Measurements from ENCODE around the gene CASS4. TPM values are rescaled to one million over a fixed set of nuclear protein-coding genes. Genes with fewer than 3 reads are reported as not detected.

The CASS4 gene
- total and polyA plus RNA-seq, 3 donors from 2014 or later: 0.79 to 1.8 (median 0.92) TPM

GRCh38 chr20:56423211-56423610 is 11.2 kb downstream of the CASS4 start:
- Histone ChIP-seq H3K27ac (no peak overlapping the region), H3K9me3 (no peaks in the 10 kb centered on the region), H3K4me3 (no peak overlapping the region), H3K4me1 (peaks cover 8% of the 10 kb centered on the region), H3K36me3 (ENCODE audit: low read depth, missing control alignments) (no peaks in the 10 kb centered on the region), H3K27me3 (no peaks in the 10 kb centered on the region)
- no peak for TF ChIP-seq POLR2A (IDR thresholded peaks at IDR 0.05)
- no peak for TF ChIP-seq CTCF (IDR thresholded peaks at IDR 0.05)
- DNase-seq: no peak
- 88 to 100% methylated on average over 1 of the region's 1 CpG for WGBS, 2 donors
- intact Hi-C loops (cut with DNase I; ENCODE audit: low total_unique reads): no loop called here

GRCh38 chr20:56423886-56424285 is 11.8 kb downstream of the CASS4 start:
- Histone ChIP-seq H3K4me3 (no peak overlapping the region), H3K9me3 (no peaks in the 10 kb centered on the region), H3K4me1 (peaks cover 8% of the 10 kb centered on the region), H3K27ac (no peak overlapping the region), H3K27me3 (no peaks in the 10 kb centered on the region), H3K36me3 (ENCODE audit: low read depth, missing control alignments) (no peaks in the 10 kb centered on the region)
- no peak for TF ChIP-seq POLR2A (IDR thresholded peaks at IDR 0.05)
- no peak for TF ChIP-seq CTCF (IDR thresholded peaks at IDR 0.05)
- intact Hi-C loops (cut with DNase I; ENCODE audit: low total_unique reads): no loop called here
- WGBS, 2 donors: 54 to 66% methylated on average over 1 of the region's 1 CpG
- no peak for DNase-seq

- DNase-seq: no peak
- WGBS, 2 donors: 70 to 82% methylated on average over 1 of the region's 1 CpG
- no peak overlapping the region for H3K4me3 ChIP-seq
- no peak for TF ChIP-seq CTCF (IDR thresholded peaks at IDR 0.05)
- TF ChIP-seq POLR2A (IDR thresholded peaks at IDR 0.05): no peak
- no peaks in the 10 kb centered on the region for H3K27me3 ChIP-seq
- no peaks in the 10 kb centered on the region for H3K9me3 ChIP-seq
- no peaks in the 10 kb centered on the region for H3K36me3 ChIP-seq (ENCODE audit: low read depth, missing control alignments)
- peaks cover 8% of the 10 kb centered on the region for H3K4me1 ChIP-seq
- intact Hi-C loops (cut with DNase I; ENCODE audit: low total_unique reads): no loop called here
- H3K27ac ChIP-seq: no peak overlapping the region
These were observed 12.9 kb downstream of the CASS4 start for GRCh38 chr20:56424931-56425330.

GRCh38 chr20:56426026-56426425 is 14.0 kb downstream of the CASS4 start:
- intact Hi-C loops (cut with DNase I; ENCODE audit: low total_unique reads): no loop called here
- 89% methylated on average over 9 of the region's 9 CpGs for WGBS, 2 donors
- DNase-seq: no peak
- Histone ChIP-seq H3K9me3 (no peaks in the 10 kb centered on the region), H3K36me3 (ENCODE audit: low read depth, missing control alignments) (no peaks in the 10 kb centered on the region), H3K27ac (no peak overlapping the region), H3K4me1 (peaks cover 8% of the 10 kb centered on the region), H3K27me3 (no peaks in the 10 kb centered on the region), H3K4me3 (no peak overlapping the region)
- TF ChIP-seq POLR2A (IDR thresholded peaks at IDR 0.05) (no peak), CTCF (IDR thresholded peaks at IDR 0.05) (no peak)

GRCh38 chr20:56426926-56427325 is 14.9 kb downstream of the CASS4 start:
- TF ChIP-seq CTCF (IDR thresholded peaks at IDR 0.05): no peak
- TF ChIP-seq POLR2A (IDR thresholded peaks at IDR 0.05): no peak
- intact Hi-C loops (cut with DNase I; ENCODE audit: low total_unique reads): no loop called here

More at GRCh38 chr20:56426926-56427325, 14.9 kb downstream of the CASS4 start:
- H3K4me3 ChIP-seq: no peak overlapping the region
- no peaks in the 10 kb centered on the region for H3K27me3 ChIP-seq
- no peak for DNase-seq
- peaks cover 8% of the 10 kb centered on the region for H3K4me1 ChIP-seq
- H3K27ac ChIP-seq: no peak overlapping the region
- no peaks in the 10 kb centered on the region for H3K9me3 ChIP-seq
- H3K36me3 ChIP-seq (ENCODE audit: low read depth, missing control alignments): no peaks in the 10 kb centered on the region
